ENCODE data around the gene KLHL17.
"Not testable (repeated sequence)": the region's sequence is repeated elsewhere in the genome, so short reads cannot be mapped to it uniquely, and the experiment has no call there.

Gene KLHL17

GRCh38 chr1:970242-970972 is 10.0 kb downstream of the KLHL17 start:
- no peak for DNase-seq

GRCh38 chr1:970973-971730 is 10.8 kb downstream of the KLHL17 start:
- DNase-seq = no peak

- no peak for DNase-seq
Observed at GRCh38 chr1:971751-972506, 11.5 kb downstream of the KLHL17 start.

- no peak for DNase-seq
Observed at GRCh38 chr1:972726-973458, 12.5 kb downstream of the KLHL17 start.

GRCh38 chr1:973459-974292 is 13.3 kb downstream of the KLHL17 start:
- DNase-seq = no peak

- no peak for DNase-seq
Observed at GRCh38 chr1:974293-974640, 13.9 kb downstream of the KLHL17 start.

- no peak for DNase-seq
Observed at GRCh38 chr1:974687-975328, 14.4 kb downstream of the KLHL17 start.

GRCh38 chr1:975365-975764 is 15.0 kb downstream of the KLHL17 start:
- DNase-seq = no peak

GRCh38 chr1:975896-976683 is 15.7 kb downstream of the KLHL17 start:
- DNase-seq = peak; percentile 77

- DNase-seq = not testable (repeated sequence)
Observed at GRCh38 chr1:976791-977190, 16.4 kb downstream of the KLHL17 start.

GRCh38 chr1:978069-978834 is 17.9 kb downstream of the KLHL17 start:
- DNase-seq = no peak

- DNase-seq = no peak
Observed at GRCh38 chr1:978835-979743, 18.7 kb downstream of the KLHL17 start.

GRCh38 chr1:979744-980072 is 19.3 kb downstream of the KLHL17 start:
- DNase-seq = no peak

- DNase-seq = no peak
Observed at GRCh38 chr1:980137-980571, 19.8 kb downstream of the KLHL17 start.

- DNase-seq = no peak
Observed at GRCh38 chr1:980602-981395, 20.4 kb downstream of the KLHL17 start.

GRCh38 chr1:981491-981954 is 21.1 kb downstream of the KLHL17 start:
- DNase-seq = no peak

GRCh38 chr1:981955-982558 is 21.7 kb downstream of the KLHL17 start, which contains the start of gene PERM1:
Gene PERM1 (minus strand): TSS chr1:982093. CDS start chr1:981029, 1,064 bp downstream.
- no peak for DNase-seq
